Breast epithelium (tissue), 3 donors: ENCODE results near the gene CTSL.

Source experiments
- CTCF ChIP-seq, 3 donors: fragments of 450-650 bp; IDR thresholded peaks; one replicate each; pipeline ENCODE4 v1.5.1; 2016 to 2017; ENCODE audit warnings: antibody characterized with exemption in 3 of 3, mild to moderate bottlenecking in 3 of 3, moderate library complexity in 3 of 3
- POLR2A ChIP-seq: fragments of 450-650 bp; IDR thresholded peaks from one replicate; pipeline ENCODE4 v1.6.1; 2016; ENCODE audit warnings: antibody characterized with exemption, mild to moderate bottlenecking, moderate library complexity
- POLR2AphosphoS5 ChIP-seq, 3 donors: sonication (generic); formaldehyde crosslinking; IDR thresholded peaks; one replicate each; pipeline ENCODE4 v1.6.1; 2017; ENCODE audit warnings: antibody characterized with exemption in 3 of 3

- no peak for TF ChIP-seq CTCF (IDR thresholded peaks at IDR 0.05)
- TF ChIP-seq POLR2A = no peak
- TF ChIP-seq POLR2AphosphoS5 (IDR thresholded peaks at IDR 0.05) = no peak
Observed at GRCh38 chr9:87713988-87714330, 12.0 kb upstream of the CTSL start.
